ENCODE results near the gene NFATC4. TPM values are rescaled to one million over a fixed set of nuclear protein-coding genes. Genes with fewer than 3 reads are reported as not detected.
A peak's percentile ranks its signal among the peaks of the same experiment; 100 is the strongest.

NFATC4 gene
- total RNA-seq, 2 donors from 2014 or later, result 12.5 to 13.4 TPM

DNA sequence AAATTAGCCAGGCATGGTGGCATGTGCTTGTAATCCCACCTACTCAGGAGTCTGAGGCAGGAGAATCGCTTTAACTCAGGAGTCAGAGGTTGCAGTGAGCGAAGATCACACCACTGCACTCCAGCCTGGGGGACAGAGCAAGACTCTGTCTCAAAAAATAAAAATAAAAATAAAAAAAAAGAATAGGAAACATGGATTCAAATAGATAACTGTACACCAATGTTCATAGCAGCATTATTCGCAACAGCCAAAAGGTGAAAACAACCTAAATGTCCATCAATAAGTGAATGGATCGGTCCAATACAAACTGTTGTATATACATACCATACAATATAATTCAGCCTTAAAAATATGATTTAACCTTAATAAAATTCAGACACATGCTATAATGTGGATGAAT, 25.1 kb upstream of the NFATC4 start:
- TF ChIP-seq, protein P1, sequence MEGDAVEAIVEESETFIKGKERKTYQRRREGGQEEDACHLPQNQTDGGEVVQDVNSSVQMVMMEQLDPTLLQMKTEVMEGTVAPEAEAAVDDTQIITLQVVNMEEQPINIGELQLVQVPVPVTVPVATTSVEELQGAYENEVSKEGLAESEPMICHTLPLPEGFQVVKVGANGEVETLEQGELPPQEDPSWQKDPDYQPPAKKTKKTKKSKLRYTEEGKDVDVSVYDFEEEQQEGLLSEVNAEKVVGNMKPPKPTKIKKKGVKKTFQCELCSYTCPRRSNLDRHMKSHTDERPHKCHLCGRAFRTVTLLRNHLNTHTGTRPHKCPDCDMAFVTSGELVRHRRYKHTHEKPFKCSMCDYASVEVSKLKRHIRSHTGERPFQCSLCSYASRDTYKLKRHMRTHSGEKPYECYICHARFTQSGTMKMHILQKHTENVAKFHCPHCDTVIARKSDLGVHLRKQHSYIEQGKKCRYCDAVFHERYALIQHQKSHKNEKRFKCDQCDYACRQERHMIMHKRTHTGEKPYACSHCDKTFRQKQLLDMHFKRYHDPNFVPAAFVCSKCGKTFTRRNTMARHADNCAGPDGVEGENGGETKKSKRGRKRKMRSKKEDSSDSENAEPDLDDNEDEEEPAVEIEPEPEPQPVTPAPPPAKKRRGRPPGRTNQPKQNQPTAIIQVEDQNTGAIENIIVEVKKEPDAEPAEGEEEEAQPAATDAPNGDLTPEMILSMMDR (IDR thresholded peaks at IDR 0.05), result no peak
- peaks cover 0 to 21% of the 10 kb centered on the region in 2 donors for H3K4me1 ChIP-seq
- no peaks in the 10 kb centered on the region for H3K27me3 ChIP-seq
- H3K27ac ChIP-seq, result no peak overlapping the region
- no peak overlapping the region for H3K4me3 ChIP-seq
- H3K9me3 ChIP-seq, result no peaks in the 10 kb centered on the region
- no peaks in the 10 kb centered on the region for H3K36me3 ChIP-seq
- DNase-seq (ENCODE audit: low spot score), result no peak

DNA sequence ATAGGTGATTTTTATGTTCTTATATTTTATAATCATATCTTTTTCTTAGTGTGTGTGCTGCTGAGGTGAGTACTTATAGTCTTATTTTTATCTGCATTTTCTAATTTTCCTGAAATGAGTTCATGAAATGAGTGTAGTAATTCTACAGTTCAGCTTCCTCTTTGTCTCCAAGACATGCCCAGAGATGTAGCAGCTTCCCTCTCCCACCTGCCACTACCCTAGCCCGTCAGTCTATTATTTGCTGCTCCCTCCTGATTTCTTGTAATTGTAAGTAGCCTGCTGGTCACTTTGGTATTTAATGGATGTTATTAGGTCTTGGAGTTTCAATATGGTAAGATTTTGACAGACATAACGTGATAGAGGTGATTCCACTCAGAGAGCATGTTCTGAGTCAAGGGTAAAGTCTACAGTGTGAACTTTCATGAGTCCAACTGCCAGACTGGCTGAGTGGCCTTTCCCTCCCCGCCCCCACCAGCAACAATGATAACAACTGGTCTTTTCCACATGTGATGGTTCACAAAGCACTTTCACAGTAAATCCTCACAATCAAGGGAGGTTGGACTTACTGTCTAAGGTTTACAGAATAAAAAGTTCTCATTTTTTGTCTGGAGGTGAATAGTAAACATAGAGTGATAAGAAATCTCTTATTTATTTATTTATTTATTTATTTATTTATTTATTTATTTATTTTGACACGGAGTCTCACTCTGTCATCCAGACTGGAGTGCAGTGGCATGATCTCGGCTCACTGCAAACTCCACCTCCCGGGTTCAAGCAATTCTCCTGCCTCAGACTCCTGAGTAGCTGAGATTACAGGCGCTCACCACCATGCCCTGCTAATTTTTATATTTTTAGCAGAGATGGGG, 24.0 kb upstream of the NFATC4 start:
- Histone ChIP-seq H3K9me3 (no peaks in the 10 kb centered on the region), H3K27me3 (no peaks in the 10 kb centered on the region), H3K4me1 (peaks cover 0 to 12% of the 10 kb centered on the region in 2 donors), H3K27ac (no peak overlapping the region), H3K36me3 (no peaks in the 10 kb centered on the region), H3K4me3 (no peak overlapping the region)
- TF ChIP-seq, protein P1 (IDR thresholded peaks at IDR 0.05), result no peak
- no peak for DNase-seq (ENCODE audit: low spot score)

DNA sequence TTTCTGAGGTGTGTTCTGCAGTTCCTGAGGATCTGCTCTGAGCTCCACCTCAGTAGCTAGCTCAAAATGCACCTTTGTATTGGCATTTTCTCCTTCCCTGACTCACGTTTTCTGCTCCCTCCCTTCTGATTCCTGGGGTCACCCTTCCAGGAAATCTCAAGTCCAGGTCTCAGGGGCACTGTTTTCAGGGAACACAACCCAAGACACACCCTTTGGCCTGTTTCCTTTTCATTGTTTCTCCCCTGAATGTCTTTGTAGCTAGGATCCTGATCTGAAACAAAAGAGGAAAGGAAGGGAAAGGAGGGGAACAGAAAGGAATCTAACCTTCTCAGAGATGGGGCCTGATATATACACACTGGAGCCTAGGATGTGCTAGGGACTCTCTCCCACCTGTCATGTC, 20.9 kb upstream of the NFATC4 start:
- no peak for DNase-seq (ENCODE audit: low spot score)
- H3K9me3 ChIP-seq, result no peaks in the 10 kb centered on the region
- no peak overlapping the region for H3K4me3 ChIP-seq
- H3K27ac ChIP-seq, result peak overlapping the region in 1 of 2 donors; percentile 0
- no peaks in the 10 kb centered on the region for H3K4me1 ChIP-seq
- TF ChIP-seq, protein P1 (IDR thresholded peaks at IDR 0.05), result no peak
- no peaks in the 10 kb centered on the region for H3K36me3 ChIP-seq
- no peaks in the 10 kb centered on the region for H3K27me3 ChIP-seq

DNA sequence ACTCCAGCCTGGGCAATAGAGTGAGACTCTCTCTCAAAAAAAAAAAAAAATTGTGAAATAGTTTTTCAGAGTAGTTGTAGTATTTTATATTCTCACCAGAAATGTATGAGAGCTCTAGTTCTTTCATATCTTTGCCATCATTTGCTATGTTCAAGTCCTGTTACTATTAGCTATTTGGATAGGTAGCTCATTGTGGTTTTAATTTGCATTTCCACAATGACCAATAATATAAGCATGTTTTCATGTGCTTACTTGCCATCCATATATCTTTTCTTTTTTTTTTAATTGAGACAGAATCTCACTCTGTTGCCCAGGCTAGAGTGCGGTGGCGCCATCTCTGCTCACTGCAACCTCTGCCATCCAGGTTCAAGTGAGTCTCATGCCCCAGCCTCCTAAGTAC, 19.8 kb upstream of the NFATC4 start:
- H3K27ac ChIP-seq, result no peak overlapping the region

DNA sequence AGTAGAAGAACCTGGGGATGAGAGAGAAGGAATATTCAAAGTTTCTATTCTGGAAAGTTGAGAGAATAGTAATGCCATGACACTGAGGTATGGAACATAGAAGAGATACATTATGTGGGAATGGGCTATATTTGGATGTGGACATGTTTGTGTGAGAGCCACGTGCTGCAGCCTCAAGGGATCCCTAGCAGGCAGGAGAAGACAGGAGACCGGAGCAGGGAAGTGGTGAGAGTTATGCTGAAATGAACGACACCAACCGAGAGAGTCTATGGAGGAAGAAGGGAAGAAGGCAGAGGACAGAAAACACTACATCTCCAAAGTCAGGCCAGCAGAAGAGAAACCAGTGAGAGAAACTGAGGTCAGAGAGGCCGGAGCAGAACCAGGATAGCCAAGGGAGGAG, 18.2 kb upstream of the NFATC4 start:
- no peaks in the 10 kb centered on the region for H3K4me1 ChIP-seq
- no peaks in the 10 kb centered on the region for H3K27me3 ChIP-seq
- H3K9me3 ChIP-seq, result no peaks in the 10 kb centered on the region
- no peaks in the 10 kb centered on the region for H3K36me3 ChIP-seq
- TF ChIP-seq, protein P1 (IDR thresholded peaks at IDR 0.05), result no peak
- DNase-seq (ENCODE audit: low spot score), result no peak
- no peak overlapping the region for H3K4me3 ChIP-seq
- H3K27ac ChIP-seq, result no peak overlapping the region

More for the DNA sequence above, 19.8 kb upstream of the NFATC4 start:
- no peaks in the 10 kb centered on the region for H3K27me3 ChIP-seq
- H3K9me3 ChIP-seq, result no peaks in the 10 kb centered on the region
- TF ChIP-seq, protein P1 (IDR thresholded peaks at IDR 0.05), result no peak
- no peak overlapping the region for H3K4me3 ChIP-seq
- no peak for DNase-seq (ENCODE audit: low spot score)
- no peaks in the 10 kb centered on the region for H3K36me3 ChIP-seq
- no peaks in the 10 kb centered on the region for H3K4me1 ChIP-seq

All from right atrium auricular region (tissue), 2 donors.